GM12878 (cell line): Measurements from ENCODE around the gene BPIFB3. TPM values are rescaled to one million over a fixed set of nuclear protein-coding genes. Genes with fewer than 3 reads are reported as not detected.

ENCODE experiments used
- ATAC-seq: fragments of 200-7000 bp; cut with Tn5 transposase; 3 replicates; pipeline ENCODE4 v1.9.1; 2020; ENCODE audit warnings: mild to moderate bottlenecking, moderate library complexity
- BruUV-seq: library from RNA; stranded (reverse); fragments of 400-500 nt; replicated peaks from 2 replicates; lab custom pipeline; 2021; lab: Mats Ljungman, UMichigan
- CTCF ChIA-PET: fragments of 300-600 bp; sonication (Branson Sonifier 250); formaldehyde crosslinking; extraction: SDS; loops from one replicate; lab custom pipeline; 2021; ENCODE audit warnings: inconsistent platforms; lab: Yijun Ruan, JAX
- POLR2A ChIA-PET: fragments of 350-600 bp; formaldehyde crosslinking; extraction: SDS; loops from one replicate; lab custom pipeline; 2021; ENCODE audit warnings: inconsistent platforms; lab: Charles Lee
- RAD21 ChIA-PET: fragments of 300-600 bp; sonication (Branson Sonifier 250); formaldehyde crosslinking; loops from one replicate; lab custom pipeline; 2023; ENCODE audit warnings: antibody characterized with exemption; ENCODE audit not compliant: unreplicated experiment; lab: Charles Lee
- SMC1A ChIA-PET: fragments of 300-600 bp; sonication (Branson Sonifier 250); formaldehyde crosslinking; loops from one replicate; lab custom pipeline; 2023; ENCODE audit not compliant: unreplicated experiment, uncharacterized antibody; lab: Charles Lee
- DNase-seq: peaks from one replicate; pipeline ENCODE4 v3.0.0-alpha.2; 2011; ENCODE audit warnings: low read depth, low spot score
- FAIRE-seq: peaks from 3 replicates; lab custom pipeline; 2011; peaks lifted over from hg19 to GRCh38; lab: Jason Lieb, UNC
- H2AFZ ChIP-seq: 2 replicates; pipeline ENCODE4 v1.6.0; 2011; ENCODE audit warnings: low read depth, low read length, control low read depth; ENCODE audit not compliant: control insufficient read depth
- H3K27ac ChIP-seq: 2 replicates; pipeline ENCODE4 v1.5.1; 2011; ENCODE audit warnings: control low read depth; ENCODE audit not compliant: control insufficient read depth, insufficient read depth
- H3K27me3 ChIP-seq, 2 experiments: replicated peaks in 1 of 2; 2 replicates each; pipeline versions ENCODE4 v1.6.0 to v1.6.1; 2011; ENCODE audit warnings: low read length in 1 of 2; ENCODE audit not compliant: control insufficient read depth in 2 of 2, insufficient read depth in 2 of 2
- H3K36me3 ChIP-seq, 2 experiments: 2 replicates each; pipeline ENCODE4 v1.5.1; 2011; ENCODE audit warnings: low read length in 1 of 2; ENCODE audit not compliant: control insufficient read depth in 2 of 2, insufficient read depth in 2 of 2
- H3K4me1 ChIP-seq: 2 replicates; pipeline ENCODE4 v1.6.1; 2011; ENCODE audit warnings: mild to moderate bottlenecking, low read length, moderate library complexity, mixed read lengths; ENCODE audit not compliant: control insufficient read depth, insufficient read depth
- H3K4me2 ChIP-seq: 2 replicates; pipeline ENCODE4 v1.6.0; 2011; ENCODE audit warnings: control low read depth; ENCODE audit not compliant: control insufficient read depth, insufficient read depth
- H3K4me3 ChIP-seq: fragments of 200-600 bp; sonication (generic); 2 replicates; pipeline ENCODE4 v1.5.1; 2016
- H3K79me2 ChIP-seq: 2 replicates; pipeline ENCODE4 v1.6.0; 2011; ENCODE audit warnings: low read length; ENCODE audit not compliant: control insufficient read depth, insufficient read depth
- H3K9ac ChIP-seq: 2 replicates; pipeline ENCODE4 v1.8.0; 2011; ENCODE audit warnings: low read length, control low read depth, mixed read lengths; ENCODE audit not compliant: control insufficient read depth, insufficient read depth
- H3K9me3 ChIP-seq: replicated peaks from 3 replicates; pipeline ENCODE4 v1.5.1; 2011; ENCODE audit warnings: mild to moderate bottlenecking, low read length; ENCODE audit not compliant: control insufficient read depth, insufficient read depth
- H4K20me1 ChIP-seq: 2 replicates; pipeline ENCODE4 v1.6.0; 2011; ENCODE audit not compliant: control insufficient read depth, insufficient read depth
- BHLHE40 ChIP-seq, 2 experiments: fragments of 450-650 bp in 1 of 2; IDR thresholded peaks; 2 replicates each; pipeline ENCODE4 v1.6.1; 2011 to 2017; ENCODE audit warnings: low read depth in 2 of 2, borderline replicate concordance in 1 of 2, improper control_type of control experiment in 1 of 2, low read length in 1 of 2, mild to moderate bottlenecking in 1 of 2
- CTCF ChIP-seq, 3 experiments: IDR thresholded peaks in 2 of 3; conservative IDR thresholded peaks in 1 of 3; 2 replicates each; pipeline ENCODE4 v1.5.1; 2011; ENCODE audit warnings: low read depth in 3 of 3, low read length in 3 of 3, mild to moderate bottlenecking in 3 of 3, control low read depth in 2 of 3, moderate library complexity in 2 of 3, inconsistent platforms in 1 of 3, mixed read lengths in 1 of 3; ENCODE audit not compliant: control insufficient read depth in 2 of 3, insufficient read depth in 1 of 3; ENCODE audit errors: extremely low read depth in 1 of 3
- HDGF ChIP-seq: fragments of 450-650 bp; IDR thresholded peaks from 2 replicates; pipeline ENCODE4 v1.6.1; 2016; ENCODE audit warnings: antibody characterized with exemption
- IRF4 ChIP-seq: IDR thresholded peaks from 2 replicates; pipeline ENCODE4 v1.6.1; 2011; ENCODE audit warnings: low read depth, low read length
- PBX3 ChIP-seq: IDR thresholded peaks from 2 replicates; pipeline ENCODE4 v1.6.1; 2011; ENCODE audit warnings: mild to moderate bottlenecking, low read depth, low read length, moderate library complexity; ENCODE audit not compliant: insufficient replicate concordance
- RAD21 ChIP-seq: IDR thresholded peaks from 2 replicates; pipeline ENCODE4 v1.6.1; 2011; ENCODE audit warnings: mild to moderate bottlenecking, low read depth, low read length, moderate library complexity; ENCODE audit not compliant: insufficient read depth
- RELB ChIP-seq: fragments of 450-650 bp; IDR thresholded peaks from 2 replicates; pipeline ENCODE4 v1.6.1; 2017; ENCODE audit warnings: low read depth, mild to moderate bottlenecking, moderate library complexity
- SMC3 ChIP-seq: IDR thresholded peaks from 2 replicates; pipeline ENCODE4 v1.6.1; 2011; ENCODE audit warnings: low read length, improper control_type of control experiment, borderline replicate concordance
- USF1 ChIP-seq: IDR thresholded peaks from 2 replicates; pipeline ENCODE4 v1.6.1; 2011; ENCODE audit warnings: borderline replicate concordance, low read depth, mild to moderate bottlenecking, moderate library complexity, mixed read lengths, low read length; ENCODE audit not compliant: insufficient read depth; ENCODE audit errors: extremely low read length
- ZBED1 ChIP-seq: IDR thresholded peaks from 2 replicates; pipeline ENCODE4 v1.6.1; 2016; ENCODE audit warnings: borderline replicate concordance
- ZNF207 ChIP-seq: fragments of 450-650 bp; IDR thresholded peaks from 2 replicates; pipeline ENCODE4 v1.6.1; 2014; ENCODE audit warnings: antibody characterized with exemption, mild to moderate bottlenecking, borderline replicate concordance
- WGBS: methylation state at CpG from one replicate; pipeline ENCODE4 v1.1.6; 2016; ENCODE audit warnings: low lambda C conversion rate; ENCODE audit not compliant: insufficient replicate concordance, insufficient coverage; ENCODE audit errors: missing lambda C conversion rate; 5-methylcytosine and 5-hydroxymethylcytosine counted together
- in situ Hi-C: fragments of 300-500 bp; cut with MboI; formaldehyde crosslinking; loops from 9 replicates; pipeline ENCODE4 v1.14.3; 2018; ENCODE audit warnings: mixed read lengths
- intact Hi-C: fragments of 100-400 bp; cut with micrococcal nuclease; formaldehyde crosslinking; loops from one replicate; pipeline ENCODE4 v1.14.2; 2022; ENCODE audit not compliant: unreplicated experiment
- polyA plus RNA-seq, 11 experiments: library from polyadenylated mRNA; depleted of rRNA in 4 of 11; unstranded in 6 of 11; stranded (reverse) in 5 of 11; fragments of >200 nt; fragmentation: Nextera tagmentation in 4 of 11; fragmentation: Illumina TruSeq in 1 of 11; extraction: Ambion mirVana in 4 of 11; extraction: Trizol in 1 of 11; gene quantifications; 1 replicate in 1 of 11; 2 replicates in 10 of 11; pipeline versions ENCODE4 v1.2.1 to v1.2.3, GENCODE V29; 2011 to 2016; ENCODE audit warnings: inconsistent platforms in 2 of 11, missing spikeins in 2 of 11, low read depth in 1 of 11
- total RNA-seq, 4 experiments: library from RNA; depleted of rRNA in 3 of 4; stranded (reverse); fragments of >200 nt in 3 of 4; fragmentation: Illumina TruSeq in 1 of 4; extraction: Trizol in 1 of 4; gene quantifications; 2 replicates each; pipeline versions ENCODE4 v1.2.1 to v1.2.3, GENCODE V29; 2013 to 2021

BPIFB3 gene
- total and polyA plus RNA-seq, 10 of the 15 experiments (the other 5 are each of a cell fraction or from before 2014, with no cell fraction given), result not detected

- no peak overlapping the region for H3K4me3 ChIP-seq
- ChIA-PET RAD21 (interaction anchor here (1.2 kb wide), 1 partner anchor 176 kb away, joined by 4 read pairs; no protein-coding TSS in a partner anchor), POLR2A (no interaction called here), CTCF (interaction anchor here (0.9 to 1.8 kb wide), 4 partner anchors 8 to 177 kb away, joined by 3 to 5 read pairs (median 4); no protein-coding TSS in a partner anchor)
- BruUV-seq, result no TSS peak
- intact Hi-C loops, result loop anchor here (5.0 kb wide), 1 partner anchor 175 kb away; no protein-coding TSS in a partner anchor
- no peak overlapping the region for H2AFZ ChIP-seq
- no peaks in the 10 kb centered on the region for H3K79me2 ChIP-seq
- H3K9me3 ChIP-seq, result no peaks in the 10 kb centered on the region
- no peak for TF ChIP-seq USF1
- TF ChIP-seq SMC3, result peak; percentile 45; the same call in 1 of the 2 replicates
- no peak for TF ChIP-seq ZNF207
- peak; percentile 38 for TF ChIP-seq RAD21
- no peak for TF ChIP-seq PBX3
- TF ChIP-seq BHLHE40 (IDR thresholded peaks at IDR 0.05; ENCODE audit: borderline replicate concordance in 1 of 2, low read depth in 2 of 2, low read length in 1 of 2), result no peak
- TF ChIP-seq RELB, result no peak
- no peak for TF ChIP-seq IRF4
- no peak for TF ChIP-seq HDGF
- no peak for TF ChIP-seq ZBED1
- TF ChIP-seq CTCF (IDR thresholded peaks at IDR 0.05 in 2 of 3, conservative IDR thresholded peaks at IDR 0.05 in 1 of 3; ENCODE audit: control insufficient read depth in 2 of 3, extremely low read depth in 1 of 3, insufficient read depth in 1 of 3, low read depth in 3 of 3, low read length in 3 of 3), result peak; percentile 44 to 55 (median 52); a peak in 5 of 6 replicates
- TF ChIP-seq, all 136 proteins: peak for 3
- H3K4me1 ChIP-seq, result no peaks in the 10 kb centered on the region
- ATAC-seq (peak; percentile 74), FAIRE-seq (peak; percentile 7), DNase-seq (no peak)
- WGBS, result 24% methylated on average over 6 of the region's 6 CpGs
- in situ Hi-C loops, result no loop called here
- peaks cover 0 to 1% of the 10 kb centered on the region in 2 experiments; a peak in 1 of 4 replicates for H3K27me3 ChIP-seq
- no peak overlapping the region for H3K4me2 ChIP-seq
- no peaks in the 10 kb centered on the region for H4K20me1 ChIP-seq
- no peak overlapping the region for H3K27ac ChIP-seq
- SMC1A ChIA-PET, result no interaction called here
- H3K36me3 ChIP-seq, result no peaks in the 10 kb centered on the region
- no peak overlapping the region for H3K9ac ChIP-seq
Observed at GRCh38 chr20:33076662-33077372, 23.1 kb downstream of the BPIFB3 start.
